Panc1 (cell line): Measurements from ENCODE around the gene JMJD1C. TPM values are rescaled to one million over a fixed set of nuclear protein-coding genes. Genes with fewer than 3 reads are reported as not detected.

Experiments used
- ATAC-seq: fragments of 200-7000 bp; cut with Tn5 transposase; 2 replicates; pipeline ENCODE4 v1.9.1; 2020; ENCODE audit warnings: mild to moderate bottlenecking, moderate library complexity
- BruUV-seq: library from RNA; stranded (reverse); fragments of 400-500 nt; replicated peaks from 2 replicates; lab custom pipeline; 2021; lab: Mats Ljungman, UMichigan
- CTCF ChIA-PET: fragments of 300-600 bp; sonication (Branson Sonifier 250); formaldehyde crosslinking; loops from one replicate; lab custom pipeline; 2022; ENCODE audit warnings: antibody characterized with exemption; lab: Charles Lee
- POLR2A ChIA-PET: fragments of 300-600 bp; sonication (Branson Sonifier 250); formaldehyde crosslinking; loops from one replicate; lab custom pipeline; 2022; ENCODE audit warnings: antibody characterized with exemption; lab: Charles Lee
- DNase-seq: peaks from one replicate; pipeline ENCODE4 v3.0.0-alpha.2; 2010; ENCODE audit warnings: low read depth, low spot score
- H3K27ac ChIP-seq: 2 replicates; pipeline ENCODE4 v1.5.1; 2011; ENCODE audit warnings: mild to moderate bottlenecking, low read length, inconsistent platforms
- H3K27me3 ChIP-seq: fragments of 200-500 bp; sonication (Bioruptor generic); 2 replicates; pipeline ENCODE4 v1.6.0; 2014; ENCODE audit warnings: low read length, inconsistent platforms; ENCODE audit not compliant: control insufficient read depth, insufficient read depth
- H3K36me3 ChIP-seq: fragments of 200-500 bp; sonication (Bioruptor generic); 2 replicates; pipeline ENCODE4 v1.5.1; 2014; ENCODE audit warnings: inconsistent platforms, mild to moderate bottlenecking, low read length, moderate library complexity; ENCODE audit not compliant: control insufficient read depth, insufficient read depth
- H3K4me1 ChIP-seq: 2 replicates; pipeline ENCODE4 v1.5.1; 2011; ENCODE audit warnings: inconsistent platforms, mild to moderate bottlenecking, low read length, moderate library complexity; ENCODE audit not compliant: control insufficient read depth, insufficient read depth
- H3K4me3 ChIP-seq, 2 experiments: 2 replicates each; pipeline ENCODE4 v1.5.1; 2011 to 2012; ENCODE audit warnings: low read depth in 2 of 2, low read length in 2 of 2, mild to moderate bottlenecking in 2 of 2, inconsistent platforms in 1 of 2, moderate library complexity in 1 of 2
- H3K9me3 ChIP-seq: fragments of 200-500 bp; sonication (Bioruptor generic); 2 replicates; pipeline ENCODE4 v1.5.1; 2014; ENCODE audit warnings: low read depth, mild to moderate bottlenecking, inconsistent platforms, low read length, moderate library complexity; ENCODE audit not compliant: control insufficient read depth, insufficient read depth
- CTCF ChIP-seq: fragments of 450-650 bp; IDR thresholded peaks from 2 replicates; pipeline ENCODE4 v1.5.1; 2017; ENCODE audit warnings: mild to moderate bottlenecking
- POLR2AphosphoS5 ChIP-seq: IDR thresholded peaks from 2 replicates; pipeline ENCODE4 v1.6.1; 2012; ENCODE audit warnings: mild to moderate bottlenecking, low read depth, low read length, moderate library complexity
- REST ChIP-seq, 2 experiments: IDR thresholded peaks; 2 replicates each; pipeline ENCODE4 v1.6.1; 2011 to 2012; ENCODE audit warnings: low read depth in 2 of 2, control low read depth in 1 of 2, low read length in 1 of 2, mild to moderate bottlenecking in 1 of 2, moderate library complexity in 1 of 2; ENCODE audit not compliant: insufficient read depth in 1 of 2
- SIN3A ChIP-seq: IDR thresholded peaks from 2 replicates; pipeline ENCODE4 v1.6.1; 2012; ENCODE audit warnings: low read depth, mild to moderate bottlenecking, low read length, moderate library complexity, borderline replicate concordance; ENCODE audit not compliant: insufficient read depth
- TCF7L2 ChIP-seq: IDR thresholded peaks from 2 replicates; pipeline ENCODE4 v1.6.1; 2011; ENCODE audit warnings: mild to moderate bottlenecking, low read depth, low read length, inconsistent platforms
- in situ Hi-C: cut with HindIII; loops from 2 replicates; pipeline ENCODE4 v1.10.0; 2016; ENCODE audit warnings: low sequenced_read_pairs, low pct_unique_long_range_greater_than_20kb
- intact Hi-C: fragments of 100-400 bp; cut with micrococcal nuclease; formaldehyde crosslinking; loops from one replicate; pipeline ENCODE4 v1.10.0; 2022; ENCODE audit not compliant: unreplicated experiment
- total RNA-seq: library from RNA; stranded (reverse); gene quantifications from one replicate; pipeline ENCODE4 v1.2.1, GENCODE V29; 2021; ENCODE audit not compliant: unreplicated experiment

Gene JMJD1C
- total RNA-seq, 1 experiment from 2014 or later, result 88.3 TPM

GRCh38 chr10:63324495-63324854 is 141.3 kb downstream of the JMJD1C start:
- in situ Hi-C loops (no loop called here), intact Hi-C loops (no loop called here)
- DNase-seq (no peak), ATAC-seq (no peak)
- ChIA-PET POLR2A (interaction anchor here (0.6 kb wide), 1 partner anchor 108 kb away, joined by 5 read pairs; no protein-coding TSS in a partner anchor), CTCF (no interaction called here)
- H3K36me3 ChIP-seq, result no peaks in the 10 kb centered on the region
- no peaks in the 10 kb centered on the region for H3K4me1 ChIP-seq
- no peak overlapping the region for H3K27ac ChIP-seq
- no peaks in the 10 kb centered on the region for H3K9me3 ChIP-seq
- H3K27me3 ChIP-seq, result no peaks in the 10 kb centered on the region
- BruUV-seq, result no TSS peak
- TF ChIP-seq POLR2AphosphoS5 (no peak), REST (IDR thresholded peaks at IDR 0.05; ENCODE audit: insufficient read depth in 1 of 2, low read depth in 2 of 2, low read length in 1 of 2) (no peak), SIN3A (no peak), TCF7L2 (no peak), CTCF (no peak)
- H3K4me3 ChIP-seq, result no peak overlapping the region

- Histone ChIP-seq H3K4me3 (no peak overlapping the region), H3K4me1 (no peaks in the 10 kb centered on the region), H3K9me3 (no peaks in the 10 kb centered on the region), H3K36me3 (no peaks in the 10 kb centered on the region), H3K27me3 (no peaks in the 10 kb centered on the region), H3K27ac (no peak overlapping the region)
- in situ Hi-C loops (no loop called here), intact Hi-C loops (no loop called here)
- no TSS peak for BruUV-seq
- ATAC-seq (no peak), DNase-seq (no peak)
- ChIA-PET CTCF (no interaction called here), POLR2A (interaction anchor here (0.6 kb wide), 1 partner anchor 108 kb away, joined by 5 read pairs; no protein-coding TSS in a partner anchor)
- TF ChIP-seq TCF7L2 (no peak), CTCF (no peak), SIN3A (no peak), REST (IDR thresholded peaks at IDR 0.05; ENCODE audit: insufficient read depth in 1 of 2, low read depth in 2 of 2, low read length in 1 of 2) (no peak), POLR2AphosphoS5 (no peak)
These were observed 141.9 kb downstream of the JMJD1C start for GRCh38 chr10:63323701-63324494.
